Measurements from ENCODE around the gene IRF2. TPM values are rescaled to one million over a fixed set of nuclear protein-coding genes. Genes with fewer than 3 reads are reported as not detected.

The IRF2 gene
- total and polyA plus RNA-seq, 2 of the 8 experiments (the other 6 are each of a cell fraction or from before 2014, with no cell fraction given) = 13.8 to 17.0 TPM

- H2BK20ac ChIP-seq (ENCODE audit: low read length) = no peak overlapping the region
- POLR2A ChIA-PET (ENCODE audit: partially characterized antibody) = no interaction called here
- no peaks in the 10 kb centered on the region for H3K27me3 ChIP-seq (replicated peaks in 1 of 4; ENCODE audit: control insufficient read depth in 3 of 4, extremely low read depth in 1 of 4, insufficient read depth in 3 of 4, low read length in 3 of 4)
- no peak overlapping the region for H4K91ac ChIP-seq (replicated peaks; ENCODE audit: insufficient read length, low read length)
- H3K23me2 ChIP-seq (ENCODE audit: low read depth, low read length) = peaks cover 2% of the 10 kb centered on the region; the same call in 1 of the 2 replicates
- 86% methylated on average over 6 of the region's 6 CpGs; no CpG with 5 or more reads in 1 of the 2 experiments for WGBS, 2 experiments (ENCODE audit: extremely low coverage in 1 of 2, insufficient coverage in 1 of 2, insufficient read length in 1 of 2, insufficient replicate concordance in 2 of 2, low coverage in 1 of 2, low lambda C conversion rate in 2 of 2, missing lambda C conversion rate in 1 of 2)
- no peak overlapping the region for H3K23ac ChIP-seq (ENCODE audit: insufficient read length)
- no peak overlapping the region for H4K5ac ChIP-seq (ENCODE audit: insufficient read length, low read depth, low read length)
- H3K27ac ChIP-seq (ENCODE audit: low read depth, low read length) = no peak overlapping the region
- H2AFZ ChIP-seq (ENCODE audit: low read length) = no peak overlapping the region
- no peak overlapping the region for H2BK15ac ChIP-seq (ENCODE audit: low read length)
- no peaks in the 10 kb centered on the region for H3K79me2 ChIP-seq (ENCODE audit: control insufficient read depth in 1 of 2, insufficient read depth in 2 of 2, low read length in 2 of 2)
- H3K4me3 ChIP-seq (ENCODE audit: extremely low read depth in 1 of 4, insufficient read depth in 2 of 4, low read depth in 3 of 4, low read length in 4 of 4) = no peak overlapping the region
- FAIRE-seq = no peak
- H2AK5ac ChIP-seq (ENCODE audit: low read depth, low read length) = no peak overlapping the region
- no peak for DNase-seq (ENCODE audit: low read depth in 1 of 2, low spot score in 2 of 2)
- no peak overlapping the region for H3K4me2 ChIP-seq (ENCODE audit: insufficient read depth in 1 of 2, low read depth in 2 of 2, low read length in 2 of 2)
- H3K36me3 ChIP-seq (ENCODE audit: control insufficient read depth in 2 of 4, insufficient read depth in 4 of 4, low read length in 3 of 4) = no peaks in the 10 kb centered on the region
- H4K20me1 ChIP-seq (replicated peaks in 1 of 2; ENCODE audit: control insufficient read depth in 1 of 2, insufficient read depth in 2 of 2, low read length in 2 of 2) = no peaks in the 10 kb centered on the region
- H3K9ac ChIP-seq (replicated peaks in 1 of 4; ENCODE audit: extremely low read depth in 1 of 4, low read depth in 3 of 4, low read length in 3 of 4) = no peak overlapping the region
- H2BK5ac ChIP-seq (ENCODE audit: low read depth, low read length) = no peak overlapping the region
- H3K79me1 ChIP-seq (ENCODE audit: low read depth, low read length) = no peaks in the 10 kb centered on the region
- no peak overlapping the region for H4K8ac ChIP-seq (ENCODE audit: extremely low read depth, insufficient read depth, low read length)
- no peak overlapping the region for H3K56ac ChIP-seq (replicated peaks; ENCODE audit: insufficient read length, low read depth, low read length)
- CTCF ChIA-PET (ENCODE audit: partially characterized antibody) = no interaction called here
- peaks cover 0 to 4% (median 3%) of the 10 kb centered on the region in 4 experiments; a peak in 2 of 7 replicates for H3K4me1 ChIP-seq (replicated peaks in 1 of 4; ENCODE audit: control insufficient read depth in 3 of 4, insufficient read depth in 4 of 4, low read length in 3 of 4)
- no peak overlapping the region for H2BK120ac ChIP-seq (replicated peaks; ENCODE audit: low read depth, low read length)
- H3K4ac ChIP-seq (replicated peaks; ENCODE audit: insufficient read length, low read depth, low read length) = no peak overlapping the region
- H3K9me3 ChIP-seq (ENCODE audit: insufficient read depth in 2 of 2, low read depth in 1 of 2, low read length in 1 of 2) = peaks cover 10 to 12% of the 10 kb centered on the region in 2 experiments; a peak in 3 of 4 replicates
- no peak overlapping the region for H3K14ac ChIP-seq (ENCODE audit: insufficient read length)
- H3K18ac ChIP-seq (ENCODE audit: extremely low read depth, low read length) = no peak overlapping the region
- no peak overlapping the region for H2BK12ac ChIP-seq (ENCODE audit: low read depth, low read length)
- TF ChIP-seq SIX5 (IDR thresholded peaks at IDR 0.05; ENCODE audit: low read depth, low read length) (no peak), POLR2AphosphoS5 (IDR thresholded peaks at IDR 0.05; ENCODE audit: low read depth, low read length) (no peak), TCF12 (IDR thresholded peaks at IDR 0.05; ENCODE audit: low read depth, low read length) (no peak), BCL11A (IDR thresholded peaks at IDR 0.05; ENCODE audit: low read depth in 2 of 2, low read length in 2 of 2) (no peak)
These were observed 7.2 kb upstream of the IRF2 start for GRCh38 chr4:184481544-184481943.
